GM12878 (cell line): Measurements from ENCODE around the gene MAPRE2. TPM values are rescaled to one million over a fixed set of nuclear protein-coding genes. Genes with fewer than 3 reads are reported as not detected.
A peak's percentile ranks its signal among the peaks of the same experiment; 100 is the strongest.

Experiments used
- ATAC-seq: fragments of 200-7000 bp; cut with Tn5 transposase; 3 replicates; pipeline ENCODE4 v1.9.1; 2020; ENCODE audit warnings: mild to moderate bottlenecking, moderate library complexity
- BruUV-seq: library from RNA; stranded (reverse); fragments of 400-500 nt; replicated peaks from 2 replicates; lab custom pipeline; 2021; lab: Mats Ljungman, UMichigan
- CTCF ChIA-PET: fragments of 300-600 bp; sonication (Branson Sonifier 250); formaldehyde crosslinking; extraction: SDS; loops from one replicate; lab custom pipeline; 2021; ENCODE audit warnings: inconsistent platforms; lab: Yijun Ruan, JAX
- POLR2A ChIA-PET: fragments of 350-600 bp; formaldehyde crosslinking; extraction: SDS; loops from one replicate; lab custom pipeline; 2021; ENCODE audit warnings: inconsistent platforms; lab: Charles Lee
- RAD21 ChIA-PET: fragments of 300-600 bp; sonication (Branson Sonifier 250); formaldehyde crosslinking; loops from one replicate; lab custom pipeline; 2023; ENCODE audit warnings: antibody characterized with exemption; ENCODE audit not compliant: unreplicated experiment; lab: Charles Lee
- SMC1A ChIA-PET: fragments of 300-600 bp; sonication (Branson Sonifier 250); formaldehyde crosslinking; loops from one replicate; lab custom pipeline; 2023; ENCODE audit not compliant: unreplicated experiment, uncharacterized antibody; lab: Charles Lee
- DNase-seq: peaks from one replicate; pipeline ENCODE4 v3.0.0-alpha.2; 2011; ENCODE audit warnings: low read depth, low spot score
- FAIRE-seq: peaks from 3 replicates; lab custom pipeline; 2011; peaks lifted over from hg19 to GRCh38; lab: Jason Lieb, UNC
- H2AFZ ChIP-seq: 2 replicates; pipeline ENCODE4 v1.6.0; 2011; ENCODE audit warnings: low read depth, low read length, control low read depth; ENCODE audit not compliant: control insufficient read depth
- H3K27ac ChIP-seq: 2 replicates; pipeline ENCODE4 v1.5.1; 2011; ENCODE audit warnings: control low read depth; ENCODE audit not compliant: control insufficient read depth, insufficient read depth
- H3K27me3 ChIP-seq, 2 experiments: replicated peaks in 1 of 2; 2 replicates each; pipeline versions ENCODE4 v1.6.0 to v1.6.1; 2011; ENCODE audit warnings: low read length in 1 of 2; ENCODE audit not compliant: control insufficient read depth in 2 of 2, insufficient read depth in 2 of 2
- H3K36me3 ChIP-seq, 2 experiments: 2 replicates each; pipeline ENCODE4 v1.5.1; 2011; ENCODE audit warnings: low read length in 1 of 2; ENCODE audit not compliant: control insufficient read depth in 2 of 2, insufficient read depth in 2 of 2
- H3K4me1 ChIP-seq: 2 replicates; pipeline ENCODE4 v1.6.1; 2011; ENCODE audit warnings: mild to moderate bottlenecking, low read length, moderate library complexity, mixed read lengths; ENCODE audit not compliant: control insufficient read depth, insufficient read depth
- H3K4me2 ChIP-seq: 2 replicates; pipeline ENCODE4 v1.6.0; 2011; ENCODE audit warnings: control low read depth; ENCODE audit not compliant: control insufficient read depth, insufficient read depth
- H3K4me3 ChIP-seq: fragments of 200-600 bp; sonication (generic); 2 replicates; pipeline ENCODE4 v1.5.1; 2016
- H3K79me2 ChIP-seq: 2 replicates; pipeline ENCODE4 v1.6.0; 2011; ENCODE audit warnings: low read length; ENCODE audit not compliant: control insufficient read depth, insufficient read depth
- H3K9ac ChIP-seq: 2 replicates; pipeline ENCODE4 v1.8.0; 2011; ENCODE audit warnings: low read length, control low read depth, mixed read lengths; ENCODE audit not compliant: control insufficient read depth, insufficient read depth
- H3K9me3 ChIP-seq: replicated peaks from 3 replicates; pipeline ENCODE4 v1.5.1; 2011; ENCODE audit warnings: mild to moderate bottlenecking, low read length; ENCODE audit not compliant: control insufficient read depth, insufficient read depth
- H4K20me1 ChIP-seq: 2 replicates; pipeline ENCODE4 v1.6.0; 2011; ENCODE audit not compliant: control insufficient read depth, insufficient read depth
- GABPA ChIP-seq: IDR thresholded peaks from 2 replicates; pipeline ENCODE4 v1.6.1; 2014; ENCODE audit warnings: antibody characterized with exemption, low read depth, mild to moderate bottlenecking, inconsistent platforms
- HDAC2 ChIP-seq: fragments of 200-600 bp; sonication (generic); IDR thresholded peaks from 2 replicates; pipeline ENCODE4 v1.6.1; 2017
- HDGF ChIP-seq: fragments of 450-650 bp; IDR thresholded peaks from 2 replicates; pipeline ENCODE4 v1.6.1; 2016; ENCODE audit warnings: antibody characterized with exemption
- SP1 ChIP-seq: IDR thresholded peaks from one replicate; pipeline ENCODE4 v1.6.1; 2011; ENCODE audit warnings: low read depth, low read length
- SPI1 ChIP-seq: IDR thresholded peaks from 2 replicates; pipeline ENCODE4 v1.6.1; 2011; ENCODE audit warnings: low read depth, mild to moderate bottlenecking, low read length, moderate library complexity, borderline replicate concordance; ENCODE audit not compliant: insufficient read depth
- STAT1 ChIP-seq: fragments of 450-650 bp; conservative IDR thresholded peaks from 2 replicates; pipeline ENCODE4 v1.6.1; 2014; ENCODE audit warnings: antibody characterized with exemption, mild to moderate bottlenecking
- WGBS: methylation state at CpG from one replicate; pipeline ENCODE4 v1.1.6; 2016; ENCODE audit warnings: low lambda C conversion rate; ENCODE audit not compliant: insufficient replicate concordance, insufficient coverage; ENCODE audit errors: missing lambda C conversion rate; 5-methylcytosine and 5-hydroxymethylcytosine counted together
- in situ Hi-C: fragments of 300-500 bp; cut with MboI; formaldehyde crosslinking; loops from 9 replicates; pipeline ENCODE4 v1.14.3; 2018; ENCODE audit warnings: mixed read lengths
- intact Hi-C: fragments of 100-400 bp; cut with micrococcal nuclease; formaldehyde crosslinking; loops from one replicate; pipeline ENCODE4 v1.14.2; 2022; ENCODE audit not compliant: unreplicated experiment
- polyA plus RNA-seq, 11 experiments: library from polyadenylated mRNA; depleted of rRNA in 4 of 11; unstranded in 6 of 11; stranded (reverse) in 5 of 11; fragments of >200 nt; fragmentation: Nextera tagmentation in 4 of 11; fragmentation: Illumina TruSeq in 1 of 11; extraction: Ambion mirVana in 4 of 11; extraction: Trizol in 1 of 11; gene quantifications; 1 replicate in 1 of 11; 2 replicates in 10 of 11; pipeline versions ENCODE4 v1.2.1 to v1.2.3, GENCODE V29; 2011 to 2016; ENCODE audit warnings: inconsistent platforms in 2 of 11, missing spikeins in 2 of 11, low read depth in 1 of 11
- total RNA-seq, 4 experiments: library from RNA; depleted of rRNA in 3 of 4; stranded (reverse); fragments of >200 nt in 3 of 4; fragmentation: Illumina TruSeq in 1 of 4; extraction: Trizol in 1 of 4; gene quantifications; 2 replicates each; pipeline versions ENCODE4 v1.2.1 to v1.2.3, GENCODE V29; 2013 to 2021

Gene MAPRE2
- total and polyA plus RNA-seq, 10 of the 15 experiments (the other 5 are each of a cell fraction or from before 2014, with no cell fraction given), result 11.0 to 50.6 (median 24.0) TPM

DNA sequence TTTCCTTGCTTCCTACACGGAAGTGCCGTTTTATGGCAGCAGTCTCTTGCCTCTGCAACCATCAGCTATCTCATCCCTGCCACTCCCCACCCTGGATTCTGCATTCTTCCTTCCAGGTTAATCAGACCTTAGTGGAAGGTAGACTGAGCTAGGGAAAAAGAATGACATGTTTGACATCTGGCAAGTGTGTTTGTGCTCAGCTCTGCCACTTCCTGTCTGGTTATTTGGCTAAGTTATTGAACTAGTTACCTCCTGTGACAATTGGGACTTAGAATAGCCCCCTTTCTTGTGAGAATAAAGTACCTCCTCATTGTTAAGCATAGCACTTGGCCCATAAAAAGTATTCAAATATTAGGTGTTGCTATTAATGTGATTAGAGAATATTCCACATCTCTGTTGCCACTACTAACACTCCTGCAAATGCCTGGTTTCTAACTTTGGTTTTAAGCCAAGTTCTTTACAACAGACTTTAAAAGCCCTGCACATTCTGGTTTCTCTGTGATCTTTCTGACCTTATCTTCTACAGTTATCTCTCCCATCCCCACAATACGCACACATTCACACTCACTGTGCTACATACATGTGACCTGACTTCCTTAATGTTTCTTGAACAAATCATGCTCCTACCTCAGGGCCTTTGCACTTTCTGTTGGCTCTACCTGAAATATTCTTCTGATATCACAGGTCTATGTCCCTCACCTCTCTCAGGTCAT is 10.8 kb upstream of the MAPRE2 start:
- in situ Hi-C loops (no loop called here), intact Hi-C loops (no loop called here)
- ChIA-PET POLR2A (interaction anchor here (0.5 to 5.0 kb wide), 7 partner anchors 10 to 141 kb away, joined by 3 to 49 read pairs (median 9); partner anchors contain the start of gene MAPRE2), SMC1A (interaction anchor here (0.7 to 7.7 kb wide), 25 partner anchors 9 to 356 kb away, joined by 3 to 145 read pairs (median 4); partner anchors contain the start of gene MAPRE2), CTCF (interaction anchor here (0.7 to 7.5 kb wide), 19 partner anchors 9 to 987 kb away, joined by 3 to 157 read pairs (median 8); partner anchors contain the start of gene MAPRE2), RAD21 (interaction anchor here (0.6 to 7.0 kb wide), 21 partner anchors 9 to 1058 kb away, joined by 3 to 83 read pairs (median 5); partner anchors contain the start of gene MAPRE2)
- TF ChIP-seq SP1 (no peak), GABPA (0 out of 2 replicates have a peak, but pooled peaks have one; percentile 16), HDGF (peak; percentile 35), SPI1 (peak; percentile 53; the same call in 1 of the 2 replicates), STAT1 (no peak), HDAC2 (0 out of 2 replicates have a peak, but pooled peaks have one; percentile 10)
- Histone ChIP-seq H3K4me2 (peak overlapping the region; percentile 93), H3K79me2 (no peaks in the 10 kb centered on the region), H3K4me1 (peaks cover 10% of the 10 kb centered on the region), H3K9ac (peak overlapping the region; percentile 54), H3K9me3 (peaks cover 2% of the 10 kb centered on the region; the same call in 1 of the 3 replicates), H3K36me3 (no peaks in the 10 kb centered on the region), H4K20me1 (no peaks in the 10 kb centered on the region), H3K27me3 (no peaks in the 10 kb centered on the region), H2AFZ (peak overlapping the region; percentile 100), H3K4me3 (peak overlapping the region; percentile 33; the same call in 1 of the 2 replicates), H3K27ac (peak overlapping the region; percentile 81)
- DNase-seq, result no peak
- 33% methylated on average over 3 of the region's 3 CpGs for whole genome bisulfite sequencing
- no TSS peak for BruUV-seq
- FAIRE-seq, result no peak
- ATAC-seq, result peak; percentile 57
